IMR-90 (cell line): ENCODE results near the gene NEGR1.

ENCODE experiments used
- BHLHE40 ChIP-seq: fragments of 150-350 bp; IDR thresholded peaks from 2 replicates; pipeline ENCODE4 v1.6.1; 2016; ENCODE audit warnings: mild to moderate bottlenecking, low read depth, low read length
- CEBPB ChIP-seq: IDR thresholded peaks from 2 replicates; pipeline ENCODE4 v1.6.1; 2012; ENCODE audit warnings: low read depth, low read length, improper control_type of control experiment
- CHD1 ChIP-seq: IDR thresholded peaks from 2 replicates; pipeline ENCODE4 v1.6.1; 2012; ENCODE audit warnings: low read depth, low read length, improper control_type of control experiment
- MAZ ChIP-seq: IDR thresholded peaks from 2 replicates; pipeline ENCODE4 v1.6.1; 2012; ENCODE audit warnings: low read depth, mild to moderate bottlenecking, low read length, improper control_type of control experiment, moderate library complexity, borderline replicate concordance
- MXI1 ChIP-seq: IDR thresholded peaks from 2 replicates; pipeline ENCODE4 v1.6.1; 2012; ENCODE audit warnings: low read depth, mild to moderate bottlenecking, low read length, moderate library complexity, borderline replicate concordance
- NFE2L2 ChIP-seq: fragments of 150-350 bp; IDR thresholded peaks from 2 replicates; pipeline ENCODE4 v1.6.1; 2016; ENCODE audit warnings: low read depth, mild to moderate bottlenecking, low read length
- POLR2A ChIP-seq: IDR thresholded peaks from 2 replicates; pipeline ENCODE4 v1.6.1; 2012; ENCODE audit warnings: mild to moderate bottlenecking, low read depth, low read length
- RAD21 ChIP-seq: IDR thresholded peaks from 2 replicates; pipeline ENCODE4 v1.6.1; 2012; ENCODE audit warnings: low read length, improper control_type of control experiment
- RCOR1 ChIP-seq: IDR thresholded peaks from 2 replicates; pipeline ENCODE4 v1.6.1; 2012; ENCODE audit warnings: mild to moderate bottlenecking, low read length, improper control_type of control experiment; ENCODE audit not compliant: insufficient replicate concordance
- TF ChIP-seq, protein P1 (sequence below): conservative IDR thresholded peaks from 2 replicates; pipeline ENCODE4 v1.5.1; 2012; ENCODE audit warnings: mild to moderate bottlenecking, low read depth, low read length, improper control_type of control experiment

DNA sequence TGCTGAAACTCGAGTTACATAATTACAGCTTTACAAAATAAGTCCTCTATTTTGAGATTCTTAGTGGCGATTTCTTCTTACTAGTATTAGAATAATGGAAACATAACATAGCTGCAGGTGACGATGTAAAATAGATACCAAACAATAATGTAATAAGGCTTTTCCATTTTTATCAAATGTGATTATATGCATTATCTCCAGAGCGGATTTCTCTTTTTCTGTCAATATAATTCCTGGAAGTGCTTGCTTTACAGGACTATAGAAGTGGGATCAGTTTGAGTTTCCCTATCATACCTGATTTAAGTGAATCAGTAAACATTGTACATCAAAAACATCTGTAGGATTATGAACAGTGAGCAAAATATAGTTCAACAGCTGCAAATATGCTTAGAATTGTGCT, 442.5 kb downstream of the NEGR1 start:
- TF ChIP-seq, protein P1, sequence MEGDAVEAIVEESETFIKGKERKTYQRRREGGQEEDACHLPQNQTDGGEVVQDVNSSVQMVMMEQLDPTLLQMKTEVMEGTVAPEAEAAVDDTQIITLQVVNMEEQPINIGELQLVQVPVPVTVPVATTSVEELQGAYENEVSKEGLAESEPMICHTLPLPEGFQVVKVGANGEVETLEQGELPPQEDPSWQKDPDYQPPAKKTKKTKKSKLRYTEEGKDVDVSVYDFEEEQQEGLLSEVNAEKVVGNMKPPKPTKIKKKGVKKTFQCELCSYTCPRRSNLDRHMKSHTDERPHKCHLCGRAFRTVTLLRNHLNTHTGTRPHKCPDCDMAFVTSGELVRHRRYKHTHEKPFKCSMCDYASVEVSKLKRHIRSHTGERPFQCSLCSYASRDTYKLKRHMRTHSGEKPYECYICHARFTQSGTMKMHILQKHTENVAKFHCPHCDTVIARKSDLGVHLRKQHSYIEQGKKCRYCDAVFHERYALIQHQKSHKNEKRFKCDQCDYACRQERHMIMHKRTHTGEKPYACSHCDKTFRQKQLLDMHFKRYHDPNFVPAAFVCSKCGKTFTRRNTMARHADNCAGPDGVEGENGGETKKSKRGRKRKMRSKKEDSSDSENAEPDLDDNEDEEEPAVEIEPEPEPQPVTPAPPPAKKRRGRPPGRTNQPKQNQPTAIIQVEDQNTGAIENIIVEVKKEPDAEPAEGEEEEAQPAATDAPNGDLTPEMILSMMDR = no peak
- TF ChIP-seq MAZ = no peak
- no peak for TF ChIP-seq POLR2A
- no peak for TF ChIP-seq BHLHE40
- no peak for TF ChIP-seq RAD21
- TF ChIP-seq MXI1 = no peak
- TF ChIP-seq NFE2L2 = no peak
- TF ChIP-seq RCOR1 = no peak
- TF ChIP-seq CEBPB = no peak
- no peak for TF ChIP-seq CHD1
